HepG2 (cell line): ENCODE measurements around the gene ADAMTS18.

Source experiments
- CHD4 ChIP-seq: fragments of 200-600 bp; sonication (generic); IDR thresholded peaks from 2 replicates; pipeline ENCODE4 v1.7.0; 2017; ENCODE audit warnings: mild to moderate bottlenecking, low read length, borderline replicate concordance
- CTCF ChIP-seq: sonication (generic); formaldehyde crosslinking; IDR thresholded peaks from 2 replicates; pipeline ENCODE4 v1.5.0; 2020; ENCODE audit warnings: mild to moderate bottlenecking, missing genetic modification reagents, moderate library complexity
- NR2F2 ChIP-seq: IDR thresholded peaks from 2 replicates; pipeline ENCODE4 v1.6.1; 2012; ENCODE audit warnings: low read depth, inconsistent platforms, borderline replicate concordance
- POLR2A ChIP-seq, 2 experiments: IDR thresholded peaks; 2 replicates each; pipeline ENCODE4 v1.6.1; 2011; ENCODE audit warnings: low read depth in 2 of 2, low read length in 2 of 2, mild to moderate bottlenecking in 1 of 2, moderate library complexity in 1 of 2; ENCODE audit not compliant: insufficient read depth in 1 of 2
- POLR2AphosphoS2 ChIP-seq: IDR thresholded peaks from 2 replicates; pipeline ENCODE4 v1.6.1; 2011; ENCODE audit warnings: low read depth, low read length, improper control_type of control experiment
- POLR2AphosphoS5 ChIP-seq: IDR thresholded peaks from 2 replicates; pipeline ENCODE4 v1.6.1; 2012; ENCODE audit warnings: low read depth, low read length
- SAFB2 ChIP-seq: sonication (generic); formaldehyde crosslinking; IDR thresholded peaks from 2 replicates; pipeline ENCODE4 v1.5.1; 2020; ENCODE audit warnings: missing genetic modification reagents, low read depth, mild to moderate bottlenecking, borderline replicate concordance
- SCMH1 ChIP-seq: sonication (generic); formaldehyde crosslinking; IDR thresholded peaks from 2 replicates; pipeline ENCODE4 v1.9.0; 2021; ENCODE audit warnings: missing genetic modification reagents, mild to moderate bottlenecking, borderline replicate concordance
- YEATS2 ChIP-seq: sonication (generic); formaldehyde crosslinking; IDR thresholded peaks from 2 replicates; pipeline ENCODE4 v1.4.0; 2020; ENCODE audit warnings: missing genetic modification reagents, borderline replicate concordance
- ZNF414 ChIP-seq: sonication (generic); formaldehyde crosslinking; IDR thresholded peaks from 2 replicates; pipeline ENCODE4 v1.5.0; 2020; ENCODE audit warnings: missing genetic modification reagents
- TF ChIP-seq, protein P1 (sequence below): sonication (generic); formaldehyde crosslinking; IDR thresholded peaks from 2 replicates; pipeline ENCODE4 v1.5.0; 2020; ENCODE audit warnings: mild to moderate bottlenecking, missing genetic modification reagents

DNA sequence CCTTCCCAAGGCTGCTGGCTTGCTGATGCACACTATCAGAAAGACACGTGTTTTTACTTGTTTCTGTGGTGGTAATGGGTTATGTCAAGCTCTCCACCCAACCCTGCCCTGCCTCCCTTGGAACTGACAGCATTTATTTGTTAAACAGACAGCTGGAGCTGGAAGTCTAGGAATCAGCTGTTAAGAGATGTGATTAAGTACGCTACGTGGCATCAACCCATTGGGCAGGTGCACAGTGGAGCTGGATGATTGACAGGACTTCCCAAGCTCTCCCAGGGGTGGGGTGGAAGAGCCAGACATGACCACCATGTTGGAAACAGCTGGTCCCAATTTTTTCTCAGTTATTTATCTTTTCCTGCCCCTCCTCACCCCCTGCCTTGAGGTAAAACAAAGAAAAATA lies 49.4 kb downstream of the ADAMTS18 start:
- no peak for TF ChIP-seq CTCF (CRISPR knock-in tag)
- no peak for TF ChIP-seq SAFB2
- no peak for TF ChIP-seq POLR2A (IDR thresholded peaks at IDR 0.05; ENCODE audit: insufficient read depth in 1 of 2, low read depth in 2 of 2, low read length in 2 of 2)
- TF ChIP-seq, protein P1, sequence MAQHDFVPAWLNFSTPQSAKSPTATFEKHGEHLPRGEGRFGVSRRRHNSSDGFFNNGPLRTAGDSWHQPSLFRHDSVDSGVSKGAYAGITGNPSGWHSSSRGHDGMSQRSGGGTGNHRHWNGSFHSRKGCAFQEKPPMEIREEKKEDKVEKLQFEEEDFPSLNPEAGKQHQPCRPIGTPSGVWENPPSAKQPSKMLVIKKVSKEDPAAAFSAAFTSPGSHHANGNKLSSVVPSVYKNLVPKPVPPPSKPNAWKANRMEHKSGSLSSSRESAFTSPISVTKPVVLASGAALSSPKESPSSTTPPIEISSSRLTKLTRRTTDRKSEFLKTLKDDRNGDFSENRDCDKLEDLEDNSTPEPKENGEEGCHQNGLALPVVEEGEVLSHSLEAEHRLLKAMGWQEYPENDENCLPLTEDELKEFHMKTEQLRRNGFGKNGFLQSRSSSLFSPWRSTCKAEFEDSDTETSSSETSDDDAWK, result no peak
- no peak for TF ChIP-seq POLR2AphosphoS5
- no peak for TF ChIP-seq ZNF414 (CRISPR knock-in tag)
- TF ChIP-seq YEATS2 (CRISPR knock-in tag), result no peak
- no peak for TF ChIP-seq POLR2AphosphoS2
- TF ChIP-seq CHD4, result no peak
- TF ChIP-seq NR2F2, result no peak
- no peak for TF ChIP-seq SCMH1 (CRISPR knock-in tag)
